NCI-H2081 (cell line): Measurements from ENCODE around the gene TEAD1.

Experiments
- DNase-seq, 2 experiments: peaks; one replicate each; lab custom pipeline; 2025; lab: John Stamatoyannopoulos, UW

TEAD1 gene

DNA sequence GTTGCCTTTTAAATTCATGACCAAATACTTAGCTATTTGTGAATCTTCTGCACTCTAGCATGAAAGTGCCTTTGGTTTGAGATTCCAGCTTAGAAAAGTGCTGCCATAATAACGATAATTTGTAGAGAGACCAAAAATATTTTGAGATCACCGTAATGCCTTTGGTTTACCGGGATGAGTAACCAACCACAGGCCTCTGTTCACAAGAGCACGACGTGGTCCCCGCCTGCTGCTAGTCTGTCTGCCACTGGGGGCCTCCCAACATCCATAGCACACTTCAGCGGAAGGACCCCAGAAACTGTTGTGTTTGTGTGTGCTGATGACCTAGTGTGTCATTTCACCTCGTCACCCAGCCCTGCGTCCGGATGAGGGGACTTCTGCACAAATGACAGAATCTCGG is 267.9 kb downstream of the TEAD1 start:
- no peak for DNase-seq

DNA sequence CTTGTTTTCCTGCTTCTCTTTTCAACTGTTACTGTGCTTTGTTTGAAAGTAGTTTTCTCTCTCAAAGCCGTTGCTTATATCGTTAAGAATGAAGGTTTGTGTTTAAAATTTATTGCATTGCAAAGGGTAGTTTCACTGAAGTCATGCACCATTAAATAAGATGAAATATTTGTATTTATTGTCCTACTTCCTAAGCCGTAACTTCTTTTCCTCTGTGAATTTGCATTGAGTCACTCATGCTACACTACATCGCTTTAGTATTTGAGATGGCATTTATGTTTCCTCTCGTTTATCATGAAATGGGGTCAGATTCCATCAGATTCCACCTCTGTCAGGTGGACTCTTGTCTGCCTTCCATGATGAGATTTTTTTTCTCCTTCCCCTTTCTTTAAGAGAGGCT is 269.1 kb downstream of the TEAD1 start:
- no peak for DNase-seq

DNA sequence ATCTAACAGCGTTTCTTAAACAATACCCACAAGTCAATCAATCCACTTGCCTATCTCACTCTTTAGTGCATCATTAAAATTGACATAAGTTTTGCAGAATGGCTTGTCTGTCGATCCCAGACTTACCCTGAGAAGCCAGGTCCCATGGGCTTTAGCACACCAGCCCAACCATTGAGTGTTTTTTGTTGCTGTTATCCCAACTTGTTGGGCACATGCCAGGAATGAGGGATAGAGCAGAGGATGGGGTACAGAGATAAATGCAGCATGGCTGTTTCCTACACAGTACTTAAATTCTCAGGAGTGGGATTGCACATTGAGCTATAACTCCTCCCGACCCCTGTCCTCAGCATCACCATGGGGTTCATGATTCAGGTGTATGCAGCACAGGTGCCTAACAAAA is 270.7 kb downstream of the TEAD1 start:
- no peak for DNase-seq

DNA sequence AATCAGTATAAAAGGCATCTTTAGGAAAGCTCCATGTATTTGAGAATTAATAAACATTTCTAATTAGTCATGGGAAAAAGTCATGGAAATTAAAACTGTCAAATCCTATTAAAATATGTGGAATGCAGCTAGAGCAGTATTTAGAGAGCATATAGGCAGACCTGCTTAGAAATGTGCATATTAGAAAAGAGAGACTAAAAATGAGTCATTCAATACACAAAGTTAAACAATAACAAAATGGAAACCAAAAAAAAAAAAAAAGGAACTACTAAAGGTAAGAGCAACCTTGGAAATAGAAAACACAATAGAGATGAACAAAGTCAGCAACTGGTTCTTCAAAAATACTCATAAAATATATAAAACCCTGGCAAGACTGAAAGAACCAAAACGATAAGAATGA is 275.2 kb downstream of the TEAD1 start:
- no peak for DNase-seq

DNA sequence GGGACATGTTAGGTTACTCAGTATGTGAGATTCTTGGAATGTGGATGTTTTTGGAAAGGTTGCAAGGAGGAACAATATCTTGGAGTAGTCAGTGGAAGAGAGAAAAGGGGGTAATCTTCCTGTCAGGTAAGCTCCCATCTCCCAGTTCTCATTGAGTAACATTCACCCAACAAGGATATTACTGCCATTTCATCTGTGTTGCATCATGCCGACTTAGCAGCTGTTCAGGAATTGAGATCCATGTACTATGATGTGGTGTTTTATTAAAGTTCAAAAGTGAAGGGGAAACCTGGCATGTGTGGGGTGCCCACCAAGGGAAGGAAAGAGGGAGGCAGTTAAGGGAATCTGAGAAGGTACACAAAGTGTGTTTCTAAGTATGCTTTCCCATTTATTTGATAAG is 276.4 kb downstream of the TEAD1 start:
- DNase-seq, result no peak

DNA sequence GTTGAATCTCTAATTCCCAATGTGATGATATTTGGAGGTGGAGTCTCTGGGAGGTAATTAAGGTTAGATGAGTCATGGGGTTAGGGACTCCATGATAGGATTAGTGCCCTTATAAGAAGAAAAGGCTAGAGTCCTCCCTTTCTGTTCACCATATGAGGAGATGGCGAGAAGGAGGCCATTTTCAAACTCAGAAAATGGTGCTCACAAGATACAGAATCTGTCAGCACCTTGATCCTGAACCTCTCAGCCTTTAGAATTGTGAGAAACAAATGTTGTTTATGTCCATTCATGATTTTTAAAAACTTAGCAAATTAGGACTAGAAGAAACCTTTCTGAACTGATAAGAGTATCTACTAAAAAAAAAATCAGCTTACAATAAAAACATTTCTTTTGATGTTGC is 277.2 kb downstream of the TEAD1 start:
- no peak for DNase-seq

DNA sequence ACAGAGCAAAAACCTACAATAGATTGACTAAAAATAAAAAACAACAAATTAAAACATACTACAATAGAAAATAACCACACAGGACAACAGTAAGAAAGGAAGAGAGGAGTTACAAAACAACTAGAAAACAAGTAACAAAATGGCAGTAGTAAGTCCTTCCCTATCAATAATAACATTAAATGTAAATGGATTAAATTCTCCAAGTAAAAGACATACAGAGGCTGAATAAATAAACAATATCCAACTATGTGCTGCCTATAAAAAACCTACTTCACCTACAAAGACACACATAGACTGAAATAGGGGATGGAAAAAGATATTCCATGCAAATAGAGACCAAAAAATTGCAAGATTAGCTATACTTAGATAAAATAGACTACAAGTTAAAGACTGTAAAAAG is 277.9 kb downstream of the TEAD1 start:
- DNase-seq, result no peak

DNA sequence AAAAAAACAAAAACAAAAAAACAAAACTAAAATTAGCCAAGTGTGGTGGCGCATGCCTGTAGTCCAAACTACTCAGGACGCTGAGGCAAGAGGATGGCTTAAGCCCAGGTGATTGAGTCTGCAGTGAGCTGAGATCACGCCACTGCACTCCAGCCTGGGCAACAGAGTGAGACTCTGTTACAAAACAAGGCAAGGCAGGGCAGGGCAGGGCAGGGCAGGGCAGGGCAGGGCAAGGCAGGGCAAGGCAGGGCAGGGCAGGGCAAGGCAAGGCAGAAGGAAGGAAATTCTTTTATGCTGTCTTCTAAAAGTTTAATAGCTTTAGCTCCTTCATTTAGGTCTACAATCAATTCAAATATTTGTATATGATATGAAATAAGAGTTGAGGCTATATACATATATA is 284.8 kb downstream of the TEAD1 start:
- DNase-seq, result no peak

DNA sequence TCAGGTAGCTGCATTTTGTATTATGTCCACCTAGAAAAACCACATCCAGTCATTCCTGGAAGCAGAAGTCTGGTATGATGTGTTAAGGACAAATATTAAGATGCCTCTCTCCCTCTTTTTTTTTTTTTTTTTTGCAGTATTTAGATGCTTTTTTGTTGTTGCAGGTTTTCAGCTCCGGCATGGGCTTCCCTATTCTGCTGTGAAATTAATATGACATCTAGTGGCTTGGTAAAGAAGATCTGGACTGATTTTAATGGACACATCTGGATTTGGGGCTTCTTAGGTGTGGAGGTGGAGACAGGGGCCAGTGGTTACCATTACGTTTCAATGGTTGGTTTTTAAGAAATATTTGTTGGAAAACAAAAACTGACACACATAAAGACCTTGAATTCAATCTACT is 287.4 kb downstream of the TEAD1 start:
- DNase-seq, result peak; percentile 1 to 45

DNA sequence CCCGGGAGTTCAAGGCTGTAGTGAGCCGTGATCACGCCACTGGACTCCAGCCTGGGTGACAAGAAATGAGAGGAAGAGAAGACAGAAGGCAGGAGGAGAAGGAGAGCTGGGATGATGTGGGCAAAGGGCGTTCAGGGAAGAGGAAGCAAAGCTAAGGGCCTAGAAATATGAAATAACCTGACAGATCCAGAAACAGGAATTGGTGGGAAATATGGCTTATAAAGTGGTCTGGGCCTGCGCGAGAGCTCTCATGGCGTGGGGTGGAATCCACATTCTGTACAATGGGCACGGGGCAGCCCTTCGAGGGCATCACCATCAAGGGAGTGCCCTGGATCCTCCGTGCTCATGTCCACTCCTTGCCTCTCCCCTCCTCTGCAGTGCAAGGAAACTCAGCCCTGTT is 288.1 kb downstream of the TEAD1 start:
- DNase-seq, result no peak

DNA sequence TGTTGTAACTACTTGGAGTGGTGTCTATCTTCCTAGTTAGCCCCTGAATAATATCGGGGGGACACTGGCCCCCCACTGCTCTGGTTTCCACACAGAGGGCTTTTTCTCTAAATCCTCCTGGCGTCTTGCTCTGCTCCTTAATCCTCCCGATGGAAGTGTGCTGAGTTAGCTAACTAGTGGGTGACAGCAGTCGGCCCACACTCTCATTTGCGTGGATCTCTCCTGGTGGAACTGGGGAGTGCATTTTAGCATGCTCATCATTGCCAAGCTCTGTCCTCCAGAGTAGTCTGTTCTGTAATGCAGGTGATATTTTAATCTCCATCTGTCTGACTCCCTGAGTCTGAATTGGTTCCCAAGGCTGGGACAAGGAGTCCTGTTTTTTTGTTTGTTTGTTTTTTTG is 288.8 kb downstream of the TEAD1 start:
- no peak for DNase-seq

DNA sequence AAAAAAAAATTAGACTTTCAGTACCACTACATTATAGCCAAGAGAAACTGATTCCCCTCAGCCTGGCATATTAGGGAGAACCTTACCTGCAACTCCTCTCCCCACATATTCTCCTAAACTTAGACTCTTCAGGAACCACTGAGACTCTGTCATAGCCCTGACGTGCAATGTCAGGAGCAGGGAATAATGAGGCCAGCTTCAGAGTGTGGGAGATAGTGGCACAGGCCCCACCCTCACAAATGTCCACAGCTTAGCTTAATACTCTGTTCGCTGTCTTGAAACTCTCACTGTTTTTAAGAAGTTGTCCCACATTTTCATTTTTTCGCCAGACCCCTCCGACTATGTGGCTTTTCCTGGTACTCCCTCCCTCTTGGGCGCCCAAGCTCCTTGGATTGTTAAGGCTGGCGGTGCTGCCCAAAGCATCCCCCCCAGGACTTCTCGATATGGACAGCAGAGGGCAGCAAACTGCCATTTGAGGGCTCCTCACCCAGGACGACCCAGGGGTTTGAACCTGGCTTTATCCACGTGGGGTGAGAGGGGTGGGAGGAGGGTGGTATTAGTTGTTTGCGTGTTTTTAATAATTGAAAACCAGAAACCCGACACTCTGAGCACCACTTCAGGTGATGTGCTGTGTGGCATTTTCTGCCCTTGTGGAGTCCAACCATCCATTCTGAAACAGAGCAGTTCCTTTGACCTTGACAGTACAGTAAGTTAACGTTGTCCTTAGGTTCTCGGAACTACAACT is 289.7 kb downstream of the TEAD1 start:
- DNase-seq, result peak; percentile 65 to 71

DNA sequence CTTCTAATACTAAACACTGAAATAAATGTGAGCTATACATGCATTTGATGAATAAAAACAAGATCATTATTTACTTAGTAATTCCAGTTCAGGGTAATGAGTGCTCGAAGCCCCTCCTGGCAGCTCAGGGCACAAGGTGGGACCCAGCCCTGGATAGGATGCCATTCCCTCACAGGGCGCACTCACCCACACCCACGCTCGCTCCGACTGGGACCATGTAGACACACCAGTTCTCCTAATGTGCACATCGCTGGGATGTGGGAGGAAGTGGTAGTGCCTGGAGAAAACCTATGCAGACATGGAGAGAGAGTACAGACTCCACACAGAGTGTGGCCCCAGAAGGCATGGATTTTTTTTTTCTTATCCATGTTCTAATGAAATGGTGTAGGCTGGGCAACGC is 290.4 kb downstream of the TEAD1 start:
- DNase-seq, result no peak

DNA sequence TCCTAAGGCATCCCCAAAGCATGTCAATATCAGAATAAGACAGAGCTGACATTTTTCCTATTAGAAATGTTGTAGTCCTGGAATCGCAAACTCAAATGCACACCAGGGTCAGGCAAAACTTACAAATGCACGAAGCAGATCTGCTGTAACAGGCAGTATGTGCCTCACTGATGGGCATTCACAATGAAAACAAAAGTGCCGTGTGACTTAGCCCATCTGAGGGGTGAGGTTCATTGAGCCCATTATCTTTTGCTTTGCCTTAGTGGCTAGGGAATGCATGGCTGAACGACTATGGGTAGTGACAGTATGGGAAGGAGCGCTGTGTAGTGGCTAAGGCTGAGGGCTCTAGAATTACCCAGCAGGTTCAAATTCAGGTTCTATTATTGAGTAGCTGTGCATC is 291.8 kb downstream of the TEAD1 start:
- DNase-seq, result no peak

DNA sequence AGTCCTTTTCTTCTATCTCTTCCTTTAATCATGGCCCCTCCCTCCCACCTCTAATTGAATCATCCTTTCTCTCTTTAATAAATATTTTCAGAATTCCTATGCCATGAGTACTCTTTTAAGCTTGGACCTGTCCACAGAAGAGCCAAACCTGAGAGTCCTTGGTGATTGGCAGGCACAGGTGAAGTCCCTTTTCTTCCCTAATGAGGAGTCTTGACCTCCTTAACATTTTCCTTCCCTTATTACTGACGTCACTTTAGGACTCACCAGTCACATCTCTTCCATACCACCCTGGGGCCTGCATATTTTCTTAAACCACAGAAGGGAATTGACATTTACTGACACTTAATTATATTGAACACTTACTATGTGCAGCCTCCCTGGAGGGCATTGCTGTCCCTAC is 293.9 kb downstream of the TEAD1 start:
- no peak for DNase-seq

DNA sequence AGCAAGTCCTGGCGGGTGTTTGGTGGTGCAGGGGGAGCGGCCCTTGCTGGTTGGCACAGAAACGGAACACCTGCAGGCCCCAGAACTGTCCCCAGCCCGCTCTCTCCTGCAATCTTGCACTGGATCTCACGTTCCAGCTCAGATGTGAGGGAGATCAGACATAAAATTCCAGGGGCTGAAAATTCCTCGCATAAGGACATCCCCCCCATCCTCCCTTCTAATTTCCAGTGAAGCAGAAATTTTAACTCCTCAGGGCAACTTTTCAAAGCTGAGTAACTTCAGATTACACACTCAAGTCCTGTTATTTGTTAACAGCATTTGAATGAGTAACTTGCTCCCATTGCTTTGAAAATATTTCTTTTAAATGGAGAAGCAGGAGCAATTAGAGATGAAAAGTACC is 294.6 kb downstream of the TEAD1 start:
- DNase-seq, result no peak

DNA sequence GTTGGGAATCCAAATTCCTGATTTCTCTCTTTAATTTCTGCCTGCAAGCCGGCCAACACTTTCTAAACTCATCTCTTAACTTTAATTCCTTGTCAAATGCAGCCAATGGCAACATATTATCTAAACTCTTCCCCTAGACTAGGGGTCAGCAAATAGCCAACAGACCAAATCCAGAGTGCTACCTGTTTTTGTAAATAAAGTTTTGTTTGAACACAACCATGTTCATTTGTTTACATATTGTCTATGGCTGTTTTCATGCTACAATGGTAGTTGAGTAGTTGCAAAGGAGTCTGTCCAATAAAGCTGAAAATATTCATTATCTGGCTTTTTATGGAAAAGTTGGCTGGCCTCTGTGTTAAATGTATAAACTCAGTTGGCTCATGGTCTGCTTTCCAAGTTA is 297.7 kb downstream of the TEAD1 start:
- DNase-seq, result no peak

DNA sequence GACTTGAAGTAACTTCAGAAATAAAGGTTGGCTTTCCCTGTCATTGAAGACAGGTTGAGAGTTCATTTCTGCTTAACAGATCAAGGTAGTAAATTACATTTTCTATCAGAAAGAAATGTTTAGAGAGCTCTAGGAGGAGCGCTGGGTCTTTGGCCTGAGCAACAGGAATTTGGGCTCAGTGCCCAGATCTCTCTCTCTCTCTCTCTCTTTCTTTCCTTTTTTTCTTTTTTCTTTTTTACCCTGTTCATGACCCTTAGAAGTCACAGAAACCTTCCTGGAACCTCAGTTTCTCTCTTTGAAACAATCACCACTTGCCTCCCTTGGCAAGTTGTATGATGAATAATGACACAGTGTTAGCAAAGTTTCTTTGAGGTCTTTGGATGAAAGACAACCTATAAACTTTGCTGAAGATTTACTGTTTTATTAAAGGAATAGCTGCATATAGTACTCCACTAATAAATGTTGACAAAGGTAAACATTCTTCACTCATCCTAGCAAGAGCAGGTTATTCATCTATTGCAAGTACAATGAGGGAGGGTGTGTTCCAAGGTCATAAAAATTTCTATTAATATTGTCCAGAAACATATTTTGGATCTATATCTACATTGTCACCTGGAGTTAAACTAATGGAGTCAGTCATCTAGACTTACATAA is 299.4 kb downstream of the TEAD1 start:
- no peak for DNase-seq

DNA sequence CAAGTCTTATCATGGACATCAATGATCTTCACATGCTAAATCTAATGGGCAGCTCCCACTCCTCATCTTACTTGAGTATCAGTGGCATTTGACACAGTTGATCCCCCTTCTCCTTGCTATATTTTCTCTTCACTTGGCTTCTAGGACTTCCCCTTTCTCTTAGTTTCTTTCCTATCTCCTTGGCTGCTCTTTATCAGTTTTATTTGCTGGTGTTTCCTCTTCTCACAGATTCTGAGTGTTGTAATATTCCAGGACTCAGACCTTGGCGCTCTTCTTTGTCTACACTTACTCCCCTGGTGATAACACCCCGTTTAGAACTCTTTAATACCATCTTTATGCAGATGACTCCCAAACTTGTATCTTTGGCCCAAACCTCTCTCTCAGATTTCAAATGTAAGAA is 301.0 kb downstream of the TEAD1 start:
- DNase-seq, result no peak

DNA sequence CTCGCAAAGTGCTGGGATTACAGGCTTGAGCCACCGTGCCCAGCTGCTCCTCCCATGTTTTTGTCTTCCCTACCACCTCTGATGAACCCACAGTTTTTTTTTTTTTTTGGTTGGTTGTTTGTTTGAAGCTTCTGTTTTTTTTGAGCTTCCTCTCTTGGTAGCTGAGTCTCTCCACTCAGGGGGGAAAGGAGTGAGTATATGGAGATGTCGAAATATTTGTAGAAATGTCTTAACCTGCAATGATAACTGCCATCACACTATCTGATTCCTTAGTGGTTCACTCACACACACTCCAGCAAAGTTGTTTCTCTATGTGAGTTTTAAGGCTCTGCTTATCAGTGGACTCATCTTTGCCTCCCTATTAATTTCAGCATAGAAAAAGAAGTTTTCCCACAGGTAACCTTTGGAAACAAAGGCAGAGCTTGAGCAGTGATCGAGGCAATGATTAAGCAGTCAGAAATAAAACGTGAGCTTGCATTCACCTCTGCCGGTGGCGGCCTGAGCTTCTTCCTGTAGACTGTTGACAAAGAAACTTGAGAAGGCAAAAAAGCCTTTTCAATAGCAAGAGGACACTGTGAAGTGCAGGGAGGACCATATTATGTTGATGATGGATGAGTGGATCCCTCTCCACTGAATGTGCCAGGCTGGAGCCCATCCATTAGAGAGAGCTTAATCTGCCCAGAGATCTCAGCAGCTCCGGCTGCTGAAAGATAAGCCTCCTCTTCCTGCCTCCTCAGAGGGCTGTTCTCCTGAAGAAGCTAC is 305.9 kb downstream of the TEAD1 start:
- DNase-seq, result peak; percentile 59 to 81

DNA sequence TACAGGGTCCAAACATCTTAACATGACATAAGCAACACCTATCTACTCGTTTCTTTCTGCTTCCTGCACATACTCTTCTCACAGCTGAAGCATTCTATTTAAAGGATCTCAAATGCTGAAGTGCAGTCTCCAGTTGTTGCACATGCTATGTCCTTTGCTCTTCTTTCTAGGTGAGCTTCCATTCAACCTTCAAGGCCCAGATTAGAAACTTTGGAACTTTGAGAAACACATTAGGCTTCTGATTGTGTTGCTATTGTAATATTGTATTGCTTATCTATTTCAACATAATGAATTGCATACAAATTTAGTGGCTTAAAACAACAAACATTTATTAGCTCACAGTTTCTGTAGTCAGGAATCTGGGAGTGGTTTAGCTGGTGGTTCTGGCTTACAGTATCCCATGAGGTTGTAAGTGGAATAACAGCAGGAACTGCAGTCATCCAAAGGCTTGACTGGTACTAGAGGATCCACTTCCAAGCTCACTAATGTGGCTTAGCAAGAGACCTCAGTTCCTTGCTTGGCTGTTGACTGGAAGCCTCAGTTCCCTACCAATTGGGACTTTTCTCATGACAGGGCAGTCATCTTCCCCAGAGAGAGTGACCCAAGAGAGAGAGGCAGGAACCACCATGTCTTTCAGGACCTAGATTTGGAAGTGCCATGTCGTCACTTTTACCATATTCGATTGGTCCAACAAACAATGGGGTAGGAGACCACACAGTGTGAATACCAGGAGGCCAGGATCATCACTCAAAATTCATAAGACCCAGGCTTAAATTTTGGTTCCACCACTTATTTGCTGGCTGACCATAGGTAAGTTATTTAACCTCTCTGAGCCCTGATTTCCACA is 307.7 kb downstream of the TEAD1 start:
- no peak for DNase-seq

DNA sequence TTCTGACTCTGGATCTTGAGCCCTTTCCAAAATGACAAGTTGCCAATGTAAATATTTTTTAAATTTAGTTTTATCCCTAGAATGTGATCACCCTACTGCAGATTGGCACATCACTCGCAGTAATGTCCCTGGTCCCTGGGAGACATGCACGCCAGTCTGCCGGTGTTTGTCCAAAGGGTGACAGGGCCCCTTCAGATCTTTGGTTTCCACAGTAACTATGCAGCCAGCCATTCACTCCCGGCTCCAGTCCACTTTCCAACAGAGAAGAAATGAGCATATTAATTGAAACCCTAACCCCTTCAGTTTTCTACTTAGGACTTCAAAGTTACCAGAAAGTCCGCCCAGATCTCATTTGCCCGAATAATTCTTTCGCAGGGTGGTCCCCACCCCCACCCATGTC is 309.1 kb downstream of the TEAD1 start:
- no peak for DNase-seq
